Measurements from ENCODE around the gene MCU.
"Not testable (repeated sequence)": the region's sequence is repeated elsewhere in the genome, so short reads cannot be mapped to it uniquely, and the experiment has no call there.

The MCU gene

DNA sequence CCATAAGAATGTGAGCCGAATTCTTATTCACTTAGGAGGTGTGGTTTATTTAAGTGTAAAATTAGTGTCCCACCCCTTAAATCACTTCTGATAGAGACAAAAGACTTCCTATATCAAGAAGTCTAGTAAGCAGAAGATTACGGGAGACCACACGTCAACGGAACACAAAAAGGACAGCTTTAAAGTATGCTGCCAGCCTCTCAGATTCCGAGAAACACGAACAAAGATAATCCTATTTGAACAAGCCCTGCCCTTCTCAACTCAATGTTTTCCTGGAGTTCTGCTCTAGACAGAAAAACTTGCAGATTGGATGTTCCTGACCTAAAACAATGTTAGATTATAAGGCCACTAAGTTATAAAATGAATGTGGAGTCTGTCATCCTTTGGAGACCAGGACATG, 4.9 kb upstream of the MCU start:
- no peak for DNase-seq (ENCODE audit: low read depth)

DNA sequence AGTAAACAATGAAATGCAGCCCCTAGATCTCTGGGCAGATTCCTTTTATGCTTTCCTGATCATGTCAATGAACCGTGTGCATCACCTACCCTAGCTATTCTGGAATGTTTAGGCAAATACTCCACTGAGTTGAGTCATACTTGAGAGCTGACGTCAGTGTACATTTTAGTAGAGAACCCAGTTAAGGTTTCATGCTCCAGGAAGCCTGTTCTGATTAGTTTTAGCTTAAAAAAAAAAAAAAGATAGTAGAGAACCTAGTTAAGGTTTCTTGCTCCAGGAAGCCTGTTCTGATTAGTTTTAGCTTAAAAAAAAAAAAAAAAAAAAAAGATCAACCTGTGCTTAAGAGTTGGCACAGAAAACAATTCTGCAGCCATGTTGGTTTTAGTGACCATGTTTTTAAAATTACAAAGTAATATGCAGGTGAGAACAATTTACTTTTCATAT, 3.7 kb upstream of the MCU start:
- peak; percentile 91 for DNase-seq (ENCODE audit: low read depth)

DNA sequence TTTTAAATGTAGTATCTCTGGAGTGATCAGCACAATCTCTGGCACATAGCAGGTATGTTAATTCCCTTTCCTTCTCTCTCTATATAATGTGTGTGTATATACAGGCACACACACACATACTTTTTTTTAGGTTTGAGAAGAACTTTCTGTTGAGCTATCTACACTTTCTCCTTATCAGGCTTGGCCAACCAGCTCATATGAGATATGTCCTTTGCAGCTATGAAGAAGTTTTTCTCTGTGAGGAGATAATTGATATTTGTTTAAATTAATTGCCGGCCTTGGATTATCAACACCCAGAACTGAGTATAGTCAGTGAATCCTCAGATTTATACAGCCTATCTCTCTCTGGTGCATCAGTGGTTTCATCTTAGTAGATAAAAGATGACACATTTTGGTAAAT, 2.3 kb upstream of the MCU start:
- DNase-seq (ENCODE audit: low read depth), result no peak

DNA sequence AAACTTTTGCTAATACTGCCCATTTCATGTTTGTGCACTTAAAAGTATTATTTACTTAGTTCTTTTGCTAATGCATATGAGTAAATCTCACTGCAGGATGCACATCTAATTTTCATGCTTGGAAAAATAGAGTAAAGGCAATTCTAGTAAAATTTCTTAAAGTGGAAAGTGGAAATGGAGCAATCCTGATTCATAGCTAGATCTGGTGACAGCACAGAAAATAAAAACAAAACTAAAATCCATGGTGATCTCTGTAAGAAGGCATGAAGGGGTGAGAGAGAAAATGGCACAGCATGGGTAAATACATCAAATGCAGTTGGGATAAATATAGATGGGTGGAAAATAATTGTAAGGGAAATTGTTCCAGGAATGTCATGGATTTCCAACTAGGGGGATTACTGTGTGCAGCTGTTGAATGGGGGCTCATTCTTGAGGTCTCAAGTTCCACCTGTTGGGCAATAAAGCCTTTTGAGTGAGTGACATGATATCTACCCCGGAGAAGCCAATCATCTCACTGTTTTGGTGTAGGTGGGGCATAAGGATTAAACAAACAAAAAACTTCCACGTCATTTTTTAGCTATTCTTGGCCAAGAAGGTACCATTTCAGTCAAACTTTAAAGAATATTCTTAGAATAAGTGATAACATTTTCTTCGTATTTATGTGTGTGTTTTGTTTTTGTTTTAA, 1.7 kb upstream of the MCU start:
- DNase-seq (ENCODE audit: low read depth), result peak; percentile 21

DNA sequence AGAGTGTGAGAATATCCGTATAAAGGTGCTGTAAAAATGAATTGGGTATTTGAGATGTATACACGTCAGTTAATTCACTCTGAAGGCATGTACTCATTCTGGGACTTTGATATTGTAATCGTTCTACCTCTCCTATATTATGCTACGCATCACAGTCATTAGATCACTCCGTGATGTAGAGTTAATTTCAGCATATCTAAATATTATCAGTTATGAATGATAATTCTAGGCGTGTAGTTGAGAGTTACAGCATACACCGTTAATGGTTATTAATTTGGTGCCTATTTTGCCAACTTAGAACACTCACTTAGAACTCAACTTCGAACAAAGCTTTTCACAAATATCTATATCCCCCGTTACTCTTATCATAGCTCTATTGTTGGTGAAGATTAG, 477 bp upstream of the MCU start:
- DNase-seq (ENCODE audit: low read depth), result no peak

DNA sequence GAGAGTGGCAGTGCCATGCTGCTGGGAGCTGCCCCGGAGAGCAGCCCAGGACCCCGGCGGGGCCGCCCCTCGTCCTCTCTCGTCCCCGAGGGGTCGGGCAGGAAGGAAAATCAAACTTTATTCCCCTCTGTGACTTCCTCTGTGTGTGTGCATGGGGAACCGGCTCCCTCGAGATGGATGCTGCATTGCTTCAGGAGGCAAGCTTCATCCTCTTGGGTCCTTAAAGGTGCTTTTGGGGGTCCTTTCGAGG, 726 bp downstream of the MCU start:
- DNase-seq (ENCODE audit: low read depth), result peak; percentile 39

DNA sequence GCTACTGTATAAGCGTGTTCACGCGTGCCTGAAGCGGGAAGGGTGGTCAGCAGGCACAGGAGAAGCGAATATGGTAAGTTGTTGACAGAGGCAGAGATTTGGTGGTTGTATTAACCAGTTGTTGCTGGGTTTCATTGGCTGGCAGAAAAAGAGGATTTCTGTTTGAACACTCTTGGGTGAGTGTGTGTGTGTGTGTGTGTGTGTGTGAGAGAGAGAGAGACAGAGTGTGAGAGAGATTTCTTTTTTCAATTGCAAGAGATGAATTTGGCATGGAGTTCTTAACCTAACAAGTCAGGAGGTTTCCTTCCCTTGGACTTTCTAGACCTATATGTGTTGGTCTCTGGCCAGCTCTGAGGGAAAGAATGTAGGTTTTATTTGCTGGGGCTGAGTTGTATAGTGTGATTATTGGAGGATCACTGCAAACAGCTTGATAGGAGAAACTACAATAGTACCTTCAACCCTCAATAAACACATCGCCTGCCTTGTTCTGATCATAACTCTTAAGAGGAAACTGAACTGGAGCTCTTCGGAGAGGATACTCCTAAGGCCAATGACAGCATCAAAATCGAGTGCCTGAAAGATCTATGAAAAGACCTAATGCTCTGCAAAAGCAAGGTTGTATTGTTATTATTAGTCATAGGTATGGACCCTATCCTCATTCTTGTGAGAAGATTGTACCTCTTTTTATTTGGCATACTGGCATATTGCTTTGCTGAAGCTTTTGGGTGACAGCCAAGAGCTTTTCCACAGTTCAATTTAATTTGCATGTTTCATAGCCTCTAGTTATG, 1.2 kb downstream of the MCU start:
- DNase-seq (ENCODE audit: low read depth), result peak; percentile 57

DNA sequence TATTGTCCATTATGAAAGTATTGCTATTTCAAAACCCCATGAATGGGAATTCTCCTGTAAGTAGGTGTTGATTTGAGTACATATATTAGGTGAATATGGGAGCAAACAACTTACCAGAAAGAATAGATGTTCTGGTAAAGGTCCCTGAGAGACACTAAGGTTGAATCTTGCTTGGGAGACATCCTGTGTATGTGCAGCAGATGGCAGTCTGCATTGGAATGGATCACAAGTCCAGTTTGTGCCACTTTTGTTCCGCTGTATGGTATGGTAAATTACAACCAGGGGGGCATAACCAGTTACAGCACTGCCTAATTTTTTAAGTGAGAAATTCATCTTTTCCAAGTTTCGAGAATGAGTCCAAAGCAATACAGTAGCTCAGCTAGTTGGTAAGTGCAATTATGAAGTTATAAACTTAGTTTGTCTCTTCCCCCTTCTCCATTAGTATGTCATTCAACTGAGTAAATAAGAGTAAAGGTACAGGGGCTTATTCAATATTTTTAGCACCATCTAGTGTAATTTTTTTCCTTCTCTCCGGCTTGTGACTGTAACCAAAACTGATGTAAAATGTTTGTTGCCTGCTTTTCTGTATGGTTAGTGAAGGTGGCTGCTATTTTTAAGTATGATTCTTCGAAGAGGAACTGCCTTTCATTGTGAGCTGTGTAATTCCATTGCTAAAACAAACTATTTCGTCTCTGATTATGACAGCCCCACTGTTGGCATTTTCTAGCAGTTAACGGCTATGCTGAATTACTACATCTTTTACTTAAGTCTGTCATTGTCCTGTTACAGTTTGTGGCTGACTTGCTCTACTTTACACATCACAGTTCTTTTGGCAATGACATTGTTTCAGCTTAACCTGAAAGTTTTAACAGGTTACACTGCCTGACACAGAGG, 2.8 kb downstream of the MCU start:
- DNase-seq (ENCODE audit: low read depth), result peak; percentile 52

DNA sequence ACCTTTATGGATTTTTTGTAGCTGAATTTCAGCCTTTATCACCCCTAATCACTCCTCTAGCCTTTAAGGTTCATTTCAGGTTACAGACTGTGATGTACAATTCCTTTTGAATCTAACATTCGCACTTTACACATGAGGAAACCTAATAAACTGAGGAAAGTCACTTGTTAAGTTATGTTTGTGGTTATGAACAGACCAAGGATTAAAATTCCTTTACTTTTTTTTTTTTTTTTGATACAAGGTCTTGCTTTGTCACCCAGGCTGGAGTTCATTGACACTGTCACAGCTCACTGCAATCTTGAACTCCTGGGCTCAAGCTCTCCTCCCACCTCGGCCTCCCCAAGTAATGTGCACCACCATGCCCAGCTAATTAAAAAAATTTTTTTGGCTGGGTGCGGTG, 3.6 kb downstream of the MCU start:
- DNase-seq (ENCODE audit: low read depth), result no peak

DNA sequence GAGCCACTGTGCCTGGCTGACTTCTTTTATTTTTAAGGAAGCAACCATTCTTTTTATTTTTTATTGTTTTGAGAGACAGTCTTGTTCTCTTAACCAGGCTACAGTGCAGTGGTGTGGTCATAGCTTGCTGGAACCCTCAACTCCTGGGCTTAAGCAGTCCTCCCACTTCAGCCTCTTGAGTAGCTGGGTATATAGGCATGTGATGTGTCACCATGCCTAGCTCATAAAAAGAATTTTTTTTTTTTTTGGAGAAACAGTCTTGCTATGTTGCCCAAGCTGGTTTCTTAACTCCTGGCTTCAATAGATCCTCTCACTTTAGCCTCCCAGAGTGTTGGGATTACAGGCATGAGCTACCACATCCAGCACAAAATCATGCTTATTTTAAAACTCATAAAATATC, 5.8 kb downstream of the MCU start:
- DNase-seq (ENCODE audit: low read depth), result peak; percentile 45

DNA sequence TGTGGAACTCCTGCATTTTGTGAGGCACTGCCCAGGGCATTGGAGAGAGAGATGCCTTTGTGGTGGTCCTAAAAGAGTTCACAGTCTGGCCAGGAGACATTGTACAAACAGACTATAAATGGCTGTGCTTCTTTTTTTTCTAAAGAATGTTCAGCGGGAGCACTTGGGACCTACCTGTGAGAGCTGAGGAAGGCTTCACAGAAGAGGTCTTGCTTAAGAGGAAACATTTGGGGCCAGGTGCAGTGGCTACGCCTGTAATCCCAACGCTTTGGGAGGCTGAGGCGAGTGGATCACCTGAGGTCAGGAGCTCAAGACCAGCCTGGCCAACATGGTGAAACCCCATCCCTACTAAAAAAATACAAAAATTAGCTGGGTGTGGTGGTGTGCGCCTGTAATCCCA, 10.5 kb downstream of the MCU start:
- not testable (repeated sequence) for DNase-seq (ENCODE audit: low read depth)

DNA sequence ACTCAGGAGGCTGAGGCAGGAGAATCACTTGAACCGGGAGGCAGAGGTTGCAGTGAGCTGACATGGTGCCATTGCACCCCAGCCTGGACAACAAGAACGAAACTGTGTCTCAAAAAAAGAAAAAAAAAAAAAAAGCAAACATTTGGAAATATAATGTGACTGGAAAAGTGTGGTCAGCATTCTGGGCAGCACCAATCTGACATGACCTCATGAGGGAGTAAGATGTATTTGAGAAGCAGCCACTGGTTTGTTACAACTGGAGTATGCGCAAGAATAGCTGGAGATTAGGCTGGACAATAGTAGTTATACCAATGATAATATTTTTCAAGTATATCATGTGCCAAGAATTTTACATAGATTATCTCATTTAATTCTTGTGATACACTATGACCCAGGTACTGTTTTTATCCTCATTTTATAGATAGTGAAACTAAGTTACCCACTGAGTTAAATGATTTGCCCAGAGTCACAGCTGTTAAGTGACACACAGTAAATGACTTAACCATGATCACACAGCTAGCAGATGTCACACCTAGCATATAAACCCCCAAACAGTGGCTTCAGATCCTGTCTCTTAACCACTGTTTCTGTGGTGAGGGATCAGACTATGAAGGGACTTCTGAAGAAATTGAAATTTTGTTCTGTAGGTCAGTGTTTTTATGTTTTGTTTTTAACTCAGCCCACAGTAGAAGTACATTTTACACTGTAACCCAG, 11.1 kb downstream of the MCU start:
- peak; percentile 22 for DNase-seq (ENCODE audit: low read depth)

DNA sequence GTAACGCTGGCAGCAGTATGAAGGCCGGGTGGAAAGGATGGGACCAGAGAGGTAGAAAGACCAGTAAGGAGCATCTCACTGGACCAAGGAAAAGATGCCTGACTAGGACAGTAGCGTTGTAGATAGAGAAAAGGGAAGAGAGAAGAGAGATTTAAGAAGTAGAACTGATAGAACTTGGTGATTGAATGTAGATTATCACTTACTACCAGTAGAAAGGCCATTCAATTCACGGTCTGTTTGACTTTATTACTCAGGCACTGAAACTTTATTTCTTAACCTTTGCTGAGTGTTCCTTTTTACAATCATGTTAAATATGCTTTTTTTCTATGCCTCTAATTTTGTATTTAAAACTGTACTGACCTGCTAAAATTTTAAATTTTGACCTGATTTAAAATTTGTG, 12.2 kb downstream of the MCU start:
- DNase-seq (ENCODE audit: low read depth), result no peak

DNA sequence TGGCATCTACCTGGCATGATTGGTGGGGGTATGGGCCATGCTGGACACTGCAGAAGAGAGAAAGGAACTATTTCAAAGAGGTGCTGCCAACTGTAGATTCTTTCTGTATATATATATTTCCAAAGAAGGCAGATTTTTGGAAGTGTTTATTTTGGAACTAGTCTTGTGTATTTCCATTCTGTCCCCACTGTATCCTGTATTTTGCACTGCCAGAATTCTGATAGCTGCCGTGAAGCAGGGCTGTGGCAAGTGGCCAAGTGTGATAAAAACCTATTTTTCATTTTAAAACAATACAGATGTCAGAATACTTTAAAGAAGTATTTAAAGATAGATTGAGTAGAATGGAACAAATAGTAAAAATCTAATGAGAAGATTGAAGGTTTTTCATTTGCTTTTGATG, 17.1 kb downstream of the MCU start:
- no peak for DNase-seq (ENCODE audit: low read depth)

DNA sequence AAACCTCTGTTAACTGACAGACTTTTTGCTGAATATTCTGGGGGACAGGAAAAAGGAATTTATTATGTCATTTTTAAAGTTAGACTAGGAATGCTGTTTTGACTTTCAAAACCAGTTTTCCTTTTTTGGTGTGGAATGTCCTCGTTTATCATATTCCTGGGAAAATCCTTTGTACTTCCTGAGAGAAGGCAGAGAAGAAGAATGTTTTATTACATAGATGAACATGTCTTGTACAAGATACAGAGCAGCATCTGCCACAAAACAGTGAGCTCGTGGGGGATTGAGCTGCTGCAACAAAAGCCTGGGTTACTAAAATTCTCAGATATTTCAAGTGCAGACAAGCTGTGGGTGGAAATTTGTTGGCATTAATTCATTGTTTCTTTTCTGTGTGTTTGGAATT, 20.2 kb downstream of the MCU start:
- DNase-seq (ENCODE audit: low read depth), result no peak

DNA sequence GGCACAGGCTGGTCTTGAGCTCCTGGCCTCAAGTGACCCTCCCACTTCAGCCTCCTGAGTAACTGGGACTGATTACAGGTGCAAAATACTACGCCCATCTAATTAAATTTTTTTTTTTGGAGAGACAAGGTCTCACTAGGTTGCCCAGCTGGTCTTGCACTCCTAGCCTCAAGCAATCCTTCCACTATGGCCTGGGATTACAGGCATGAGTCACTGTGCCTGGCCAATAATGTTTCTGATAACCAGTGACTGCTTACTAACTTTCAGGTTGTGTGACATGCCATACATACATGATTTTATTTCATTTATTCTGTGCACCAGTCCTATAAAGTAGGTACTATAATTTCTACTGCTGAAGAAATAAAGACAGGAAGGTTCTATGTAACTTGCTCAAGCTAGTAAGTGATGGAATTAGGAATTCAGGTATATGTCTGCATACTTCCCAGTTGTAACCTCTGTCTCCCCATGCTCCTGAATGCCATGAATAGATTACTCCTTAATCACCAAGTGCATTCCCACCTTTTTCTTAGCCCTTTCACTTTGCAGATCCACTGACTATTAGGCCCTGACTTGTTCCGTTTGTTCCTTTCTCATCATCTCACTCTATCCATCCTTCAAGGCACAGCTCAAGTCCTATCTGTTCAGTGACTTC, 28.1 kb downstream of the MCU start:
- DNase-seq (ENCODE audit: low read depth), result peak; percentile 64

DNA sequence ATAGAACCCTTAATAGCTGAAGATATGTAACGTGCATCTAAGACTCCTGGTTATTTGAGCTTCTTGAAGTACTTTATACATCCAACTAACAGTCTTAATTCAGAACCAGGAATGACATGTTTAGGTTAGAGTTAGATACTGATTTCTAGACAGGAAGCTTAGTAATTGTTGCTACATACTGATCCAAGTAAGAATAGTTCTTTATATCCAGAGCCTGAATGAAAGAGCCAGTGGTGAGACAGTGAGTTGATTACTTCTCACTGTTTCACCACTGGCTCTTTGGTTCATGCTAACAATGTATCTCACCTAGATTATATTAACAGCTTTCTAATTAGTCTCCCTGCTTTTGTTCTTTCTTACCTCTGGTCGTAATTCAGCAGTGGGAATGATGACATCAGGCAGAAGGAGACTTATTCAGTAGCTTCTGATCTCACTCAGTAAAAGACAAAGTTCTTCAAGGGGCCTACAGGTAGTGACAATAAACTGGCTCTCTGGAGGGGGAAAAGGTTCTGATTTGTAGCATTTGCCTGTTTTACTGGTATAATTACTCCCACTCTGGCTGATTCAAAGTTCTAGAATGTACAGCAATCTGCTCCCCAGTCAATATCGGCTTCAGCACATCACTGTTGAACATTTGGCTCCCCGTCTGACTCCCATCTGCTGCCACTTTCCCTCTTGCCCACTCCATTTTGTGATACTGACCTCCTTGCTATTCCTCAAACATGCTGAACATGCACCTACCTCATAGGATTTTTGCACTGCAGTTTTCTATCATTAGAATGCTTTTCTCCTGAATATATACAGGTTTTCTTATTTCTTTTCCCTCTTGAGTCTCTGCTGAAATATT, 29.1 kb downstream of the MCU start:
- peak; percentile 32 for DNase-seq (ENCODE audit: low read depth)

DNA sequence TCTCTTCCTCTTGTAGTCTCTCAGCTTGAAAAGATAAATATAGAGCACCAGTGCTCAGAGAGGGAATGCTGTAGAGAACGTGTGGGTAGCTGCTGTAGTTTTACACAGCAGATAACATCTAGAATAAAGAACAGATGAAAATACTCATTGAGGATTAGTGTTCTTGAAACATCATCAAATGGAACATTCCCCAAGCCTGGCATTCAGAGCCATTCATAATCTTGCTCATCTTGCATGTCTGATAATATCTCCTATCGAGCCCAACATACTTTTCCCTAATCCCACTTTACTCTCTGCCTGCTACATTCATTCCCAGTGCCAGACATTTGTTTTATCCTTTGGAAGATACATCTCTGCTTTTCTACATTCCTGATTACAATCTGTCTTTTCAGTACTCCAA, 35.2 kb downstream of the MCU start:
- no peak for DNase-seq (ENCODE audit: low read depth)

DNA sequence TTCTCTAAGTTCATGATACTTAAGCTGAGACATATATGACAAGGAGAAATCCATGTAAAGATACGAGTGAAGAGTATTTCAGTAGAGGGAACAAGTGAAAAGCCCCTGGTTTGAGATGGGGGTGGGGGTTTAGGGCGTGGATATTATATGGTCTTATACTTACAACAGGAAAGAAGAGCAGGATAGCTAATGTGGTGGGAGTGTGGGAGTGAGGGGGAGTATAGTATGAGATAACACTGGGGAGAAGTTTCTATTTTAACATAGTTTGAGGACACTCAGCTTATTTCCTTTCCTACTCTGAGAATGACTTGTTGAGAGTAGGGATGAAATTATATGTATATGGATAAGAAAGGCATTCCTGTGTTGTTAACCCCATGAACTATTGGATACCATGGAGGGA, 36.5 kb downstream of the MCU start:
- no peak for DNase-seq (ENCODE audit: low read depth)

DNA sequence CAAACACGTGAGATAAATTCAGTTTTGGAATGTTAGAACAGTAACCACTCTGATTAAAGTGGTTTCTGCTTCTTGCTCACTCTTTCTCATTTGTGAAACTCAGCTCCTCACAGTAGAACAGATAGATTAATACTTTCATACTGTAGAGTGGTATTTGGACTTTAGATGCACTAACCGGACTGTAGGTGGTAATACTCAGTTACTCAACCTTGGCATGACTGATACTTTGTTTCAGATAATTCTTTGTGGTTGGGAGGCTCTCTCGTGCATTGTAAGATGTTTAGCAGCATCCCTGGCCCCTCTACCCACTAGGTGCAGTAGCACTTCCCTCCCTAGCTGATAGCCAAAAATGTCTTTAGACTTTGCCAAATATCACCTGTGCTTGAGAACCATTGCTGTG, 37.6 kb downstream of the MCU start:
- DNase-seq (ENCODE audit: low read depth), result peak; percentile 4

DNA sequence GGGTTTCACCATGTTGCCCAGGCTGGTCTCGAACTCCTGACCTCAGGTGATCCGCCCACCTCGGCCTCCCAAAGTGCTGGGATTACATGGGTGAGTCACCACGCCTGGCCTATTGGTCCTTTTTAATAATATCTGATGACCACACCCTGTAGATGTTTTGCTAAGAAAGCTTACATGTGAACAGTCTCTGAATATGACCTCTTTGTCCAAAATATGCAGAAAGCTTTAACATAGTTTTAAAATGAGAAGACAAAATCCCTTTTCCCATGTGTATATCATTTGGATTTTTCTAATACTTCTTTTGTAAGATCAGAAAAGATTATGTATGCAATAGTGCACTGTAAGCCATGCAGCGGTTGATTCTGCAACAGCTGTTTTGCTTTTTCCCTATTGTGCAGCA, 38.5 kb downstream of the MCU start:
- DNase-seq (ENCODE audit: low read depth), result peak; percentile 19
